K562 (cell line): Measurements from ENCODE around the gene C17orf78. TPM values are rescaled to one million over a fixed set of nuclear protein-coding genes. Genes with fewer than 3 reads are reported as not detected.

ENCODE experiments used
- CBX1 ChIP-seq: sonication (generic); IDR thresholded peaks from 2 replicates; pipeline ENCODE4 v1.6.1; 2016; ENCODE audit warnings: antibody characterized with exemption, low read depth, mild to moderate bottlenecking
- HBP1 ChIP-seq: fragments of 450-650 bp; formaldehyde crosslinking; IDR thresholded peaks from 2 replicates; pipeline ENCODE4 v1.4.0; 2022; ENCODE audit warnings: missing genetic modification characterization
- HDAC8 ChIP-seq: fragments of 450-650 bp; IDR thresholded peaks from 2 replicates; pipeline ENCODE4 v1.6.1; 2016; ENCODE audit warnings: mild to moderate bottlenecking, missing genetic modification characterization, moderate library complexity, missing compliant biosample characterization
- ILK ChIP-seq: fragments of 450-650 bp; IDR thresholded peaks from 2 replicates; pipeline ENCODE4 v1.6.1; 2016; ENCODE audit warnings: missing genetic modification characterization, low read depth, mild to moderate bottlenecking, missing compliant biosample characterization, moderate library complexity, borderline replicate concordance
- KDM2B ChIP-seq: fragments of 250-450 bp; sonication (Bioruptor Pico); IDR thresholded peaks from 2 replicates; pipeline ENCODE4 v1.8.0; 2021; ENCODE audit warnings: mild to moderate bottlenecking, moderate library complexity
- NRF1 ChIP-seq, 2 experiments: fragments of 450-650 bp; IDR thresholded peaks in 1 of 2; conservative IDR thresholded peaks in 1 of 2; 2 replicates each; pipeline ENCODE4 v1.6.1; 2014; ENCODE audit warnings: mild to moderate bottlenecking in 2 of 2
- PML ChIP-seq: IDR thresholded peaks from 2 replicates; pipeline ENCODE4 v1.6.1; 2012; ENCODE audit warnings: low read length, inconsistent platforms
- RUNX1 ChIP-seq: sonication (generic); IDR thresholded peaks from 2 replicates; pipeline ENCODE4 v1.6.1; 2016; ENCODE audit warnings: antibody characterized with exemption, low read depth
- SAFB2 ChIP-seq: fragments of 200-400 bp; formaldehyde crosslinking; IDR thresholded peaks from 2 replicates; pipeline ENCODE4 v1.6.1; 2018; ENCODE audit warnings: borderline replicate concordance, low read length, low read depth, moderate library complexity; ENCODE audit not compliant: severe bottlenecking
- ZBED1 ChIP-seq: IDR thresholded peaks from 2 replicates; pipeline ENCODE4 v1.6.1; 2014
- ZBTB12 ChIP-seq: fragments of 250-450 bp; sonication (Bioruptor Pico); IDR thresholded peaks from 2 replicates; pipeline ENCODE4 v1.4.0; 2020
- ZBTB9 ChIP-seq: fragments of 450-650 bp; formaldehyde crosslinking; IDR thresholded peaks from 2 replicates; pipeline ENCODE4 v1.4.0; 2020; ENCODE audit warnings: mild to moderate bottlenecking, moderate library complexity
- ZNF253 ChIP-seq: fragments of 250-450 bp; sonication (Bioruptor Pico); conservative IDR thresholded peaks from 2 replicates; pipeline ENCODE4 v1.6.1; 2021; ENCODE audit warnings: mild to moderate bottlenecking
- ZNF282 ChIP-seq: sonication (generic); formaldehyde crosslinking; IDR thresholded peaks from 2 replicates; pipeline ENCODE4 v1.8.1; 2023; ENCODE audit warnings: missing genetic modification reagents
- ZNF3 ChIP-seq: fragments of 250-450 bp; sonication (Bioruptor Pico); IDR thresholded peaks from 2 replicates; pipeline ENCODE4 v1.5.0; 2021; ENCODE audit warnings: mild to moderate bottlenecking, moderate library complexity
- ZNF431 ChIP-seq: sonication (generic); formaldehyde crosslinking; IDR thresholded peaks from 2 replicates; pipeline ENCODE4 v1.8.0; 2022; ENCODE audit warnings: mild to moderate bottlenecking, missing genetic modification reagents
- polyA plus RNA-seq, 8 experiments: library from polyadenylated mRNA; depleted of rRNA in 4 of 8; stranded (reverse) in 5 of 8; unstranded in 3 of 8; fragments of >200 nt; fragmentation: Nextera tagmentation in 2 of 8; fragmentation: Illumina TruSeq in 1 of 8; extraction: Ambion mirVana in 2 of 8; extraction: Trizol in 1 of 8; gene quantifications; 2 replicates each; pipeline versions ENCODE4 v1.2.1 to v1.2.3, GENCODE V29; 2011 to 2014; ENCODE audit warnings: inconsistent platforms in 1 of 8, missing spikeins in 1 of 8
- total RNA-seq, 7 experiments: library from RNA; depleted of rRNA in 6 of 7; stranded (reverse); fragments of >200 nt in 6 of 7; fragmentation: Illumina TruSeq in 2 of 7; extraction: Trizol in 2 of 7; gene quantifications; 2 replicates each; pipeline versions ENCODE4 v1.2.1 to v1.2.3, GENCODE V29; 2011 to 2021; ENCODE audit warnings: low replicate concordance in 1 of 7
- TF ChIP-seq, protein P1 (sequence below): fragments of 250-450 bp; sonication (Bioruptor Pico); IDR thresholded peaks from 2 replicates; pipeline ENCODE4 v1.8.0; 2022; ENCODE audit warnings: inconsistent platforms
- TF ChIP-seq, protein P2 (sequence below): fragments of 250-450 bp; sonication (Bioruptor Pico); IDR thresholded peaks from 2 replicates; pipeline ENCODE4 v1.5.0; 2020; ENCODE audit warnings: mild to moderate bottlenecking
- TF ChIP-seq, protein P3 (sequence below): sonication (generic); formaldehyde crosslinking; IDR thresholded peaks from 2 replicates; pipeline ENCODE4 v1.8.0; 2022; ENCODE audit warnings: mild to moderate bottlenecking, low read depth, missing genetic modification reagents

C17orf78 gene
- total and polyA plus RNA-seq, 9 of the 15 experiments (the other 6 are each of a cell fraction or from before 2014, with no cell fraction given) = not detected

- no peak for TF ChIP-seq HBP1 (CRISPR knock-in tag)
- TF ChIP-seq, protein P1, sequence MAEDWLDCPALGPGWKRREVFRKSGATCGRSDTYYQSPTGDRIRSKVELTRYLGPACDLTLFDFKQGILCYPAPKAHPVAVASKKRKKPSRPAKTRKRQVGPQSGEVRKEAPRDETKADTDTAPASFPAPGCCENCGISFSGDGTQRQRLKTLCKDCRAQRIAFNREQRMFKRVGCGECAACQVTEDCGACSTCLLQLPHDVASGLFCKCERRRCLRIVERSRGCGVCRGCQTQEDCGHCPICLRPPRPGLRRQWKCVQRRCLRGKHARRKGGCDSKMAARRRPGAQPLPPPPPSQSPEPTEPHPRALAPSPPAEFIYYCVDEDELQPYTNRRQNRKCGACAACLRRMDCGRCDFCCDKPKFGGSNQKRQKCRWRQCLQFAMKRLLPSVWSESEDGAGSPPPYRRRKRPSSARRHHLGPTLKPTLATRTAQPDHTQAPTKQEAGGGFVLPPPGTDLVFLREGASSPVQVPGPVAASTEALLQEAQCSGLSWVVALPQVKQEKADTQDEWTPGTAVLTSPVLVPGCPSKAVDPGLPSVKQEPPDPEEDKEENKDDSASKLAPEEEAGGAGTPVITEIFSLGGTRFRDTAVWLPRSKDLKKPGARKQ (CRISPR knock-in tag) = no peak
- TF ChIP-seq ZBTB9 (CRISPR knock-in tag) = 0 out of 2 replicates have a peak, but pooled peaks have one; percentile 44
- 0 out of 2 replicates have a peak, but pooled peaks have one; percentile 32 for TF ChIP-seq CBX1
- TF ChIP-seq ZBTB12 = no peak
- no peak for TF ChIP-seq ZNF431 (CRISPR knock-in tag)
- TF ChIP-seq ILK = no peak
- peak; percentile 78 for TF ChIP-seq PML
- TF ChIP-seq, protein P2, sequence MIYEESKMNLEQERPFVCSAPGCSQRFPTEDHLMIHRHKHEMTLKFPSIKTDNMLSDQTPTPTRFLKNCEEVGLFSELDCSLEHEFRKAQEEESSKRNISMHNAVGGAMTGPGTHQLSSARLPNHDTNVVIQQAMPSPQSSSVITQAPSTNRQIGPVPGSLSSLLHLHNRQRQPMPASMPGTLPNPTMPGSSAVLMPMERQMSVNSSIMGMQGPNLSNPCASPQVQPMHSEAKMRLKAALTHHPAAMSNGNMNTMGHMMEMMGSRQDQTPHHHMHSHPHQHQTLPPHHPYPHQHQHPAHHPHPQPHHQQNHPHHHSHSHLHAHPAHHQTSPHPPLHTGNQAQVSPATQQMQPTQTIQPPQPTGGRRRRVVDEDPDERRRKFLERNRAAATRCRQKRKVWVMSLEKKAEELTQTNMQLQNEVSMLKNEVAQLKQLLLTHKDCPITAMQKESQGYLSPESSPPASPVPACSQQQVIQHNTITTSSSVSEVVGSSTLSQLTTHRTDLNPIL = no peak
- no peak for TF ChIP-seq ZNF3 (CRISPR knock-in tag)
- no peak for TF ChIP-seq HDAC8 (tag)
- no peak for TF ChIP-seq SAFB2
- TF ChIP-seq RUNX1 = no peak
- TF ChIP-seq KDM2B (CRISPR knock-in tag) = no peak
- TF ChIP-seq ZNF282 (CRISPR knock-in tag) = no peak
- TF ChIP-seq, protein P3, sequence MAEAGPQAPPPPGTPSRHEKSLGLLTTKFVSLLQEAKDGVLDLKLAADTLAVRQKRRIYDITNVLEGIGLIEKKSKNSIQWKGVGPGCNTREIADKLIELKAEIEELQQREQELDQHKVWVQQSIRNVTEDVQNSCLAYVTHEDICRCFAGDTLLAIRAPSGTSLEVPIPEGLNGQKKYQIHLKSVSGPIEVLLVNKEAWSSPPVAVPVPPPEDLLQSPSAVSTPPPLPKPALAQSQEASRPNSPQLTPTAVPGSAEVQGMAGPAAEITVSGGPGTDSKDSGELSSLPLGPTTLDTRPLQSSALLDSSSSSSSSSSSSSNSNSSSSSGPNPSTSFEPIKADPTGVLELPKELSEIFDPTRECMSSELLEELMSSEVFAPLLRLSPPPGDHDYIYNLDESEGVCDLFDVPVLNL (CRISPR knock-in tag) = 0 out of 2 replicates have a peak, but pooled peaks have one; percentile 16
- no peak for TF ChIP-seq ZBED1
- TF ChIP-seq ZNF253 (CRISPR knock-in tag) = no peak
- TF ChIP-seq NRF1 (conservative IDR thresholded peaks at IDR 0.05 in 1 of 2, IDR thresholded peaks at IDR 0.05 in 1 of 2) = peak; percentile 64 to 70
These were observed 31.1 kb downstream of the C17orf78 start, which contains the start of the genes ACACA and TADA2A (continued) for GRCh38 chr17:37406635-37407461.
